K562 (cell line): ENCODE results near the gene TMEM95. TPM values are rescaled to one million over a fixed set of nuclear protein-coding genes. Genes with fewer than 3 reads are reported as not detected.
A peak's percentile ranks its signal among the peaks of the same experiment; 100 is the strongest.

Experiments used
- CBFA2T2 ChIP-seq: fragments of 450-650 bp; conservative IDR thresholded peaks from 2 replicates; pipeline ENCODE4 v1.6.1; 2017; ENCODE audit warnings: mild to moderate bottlenecking
- CBX2 ChIP-seq: fragments of 200-600 bp; sonication (generic); IDR thresholded peaks from one replicate; pipeline ENCODE4 v1.6.1; 2012; ENCODE audit warnings: mild to moderate bottlenecking, low read length, inconsistent platforms; ENCODE audit not compliant: insufficient read depth, poor library complexity, severe bottlenecking
- CSDE1 ChIP-seq, 2 experiments: fragments of 450-650 bp; IDR thresholded peaks; 2 replicates each; pipeline ENCODE4 v1.6.1; 2016; ENCODE audit warnings: mild to moderate bottlenecking in 1 of 2
- ETV6 ChIP-seq, 3 experiments: fragments of 150-350 bp in 1 of 3; sonication (generic) in 1 of 3; formaldehyde crosslinking in 1 of 3; IDR thresholded peaks; 2 replicates each; pipeline versions ENCODE4 v1.6.1 to v1.8.0; 2014 to 2022; ENCODE audit warnings: borderline replicate concordance in 2 of 3, low read depth in 2 of 3, antibody characterized with exemption in 1 of 3, low read length in 1 of 3, mild to moderate bottlenecking in 1 of 3, missing genetic modification reagents in 1 of 3
- FOXK2 ChIP-seq, 2 experiments: fragments of 450-650 bp; IDR thresholded peaks in 1 of 2; conservative IDR thresholded peaks in 1 of 2; 2 replicates each; pipeline ENCODE4 v1.6.1; 2016; ENCODE audit warnings: low read depth in 2 of 2, mild to moderate bottlenecking in 1 of 2
- HDAC8 ChIP-seq: fragments of 450-650 bp; IDR thresholded peaks from 2 replicates; pipeline ENCODE4 v1.6.1; 2016; ENCODE audit warnings: mild to moderate bottlenecking, missing genetic modification characterization, moderate library complexity, missing compliant biosample characterization
- HOMEZ ChIP-seq: fragments of 250-450 bp; sonication (Bioruptor Pico); IDR thresholded peaks from 2 replicates; pipeline ENCODE4 v1.4.0; 2020; ENCODE audit warnings: mild to moderate bottlenecking, moderate library complexity
- JUND ChIP-seq, 2 experiments: IDR thresholded peaks; 2 replicates in 1 of 2; 3 replicates in 1 of 2; pipeline ENCODE4 v1.6.1; 2011; ENCODE audit warnings: borderline replicate concordance in 2 of 2, low read depth in 2 of 2, low read length in 2 of 2, improper control_type of control experiment in 1 of 2, missing biosample characterization in 1 of 2, missing genetic modification characterization in 1 of 2, missing genetic modification reagents in 1 of 2
- NR2F6 ChIP-seq: fragments of 450-650 bp; formaldehyde crosslinking; IDR thresholded peaks from 2 replicates; pipeline ENCODE4 v1.4.0; 2020; ENCODE audit warnings: mild to moderate bottlenecking
- RBBP5 ChIP-seq: fragments of 200-600 bp; sonication (generic); IDR thresholded peaks from 2 replicates; pipeline ENCODE4 v1.6.1; 2012; ENCODE audit warnings: borderline replicate concordance, mild to moderate bottlenecking, low read length, control low read depth, inconsistent platforms; ENCODE audit not compliant: insufficient read depth, poor library complexity, severe bottlenecking
- SMARCE1 ChIP-seq: fragments of 450-650 bp; IDR thresholded peaks from 2 replicates; pipeline ENCODE4 v1.7.1; 2016; ENCODE audit warnings: mild to moderate bottlenecking
- TFAP4 ChIP-seq: sonication (generic); formaldehyde crosslinking; IDR thresholded peaks from 2 replicates; pipeline ENCODE4 v1.8.0; 2022; ENCODE audit warnings: missing genetic modification reagents, mild to moderate bottlenecking, moderate library complexity, borderline replicate concordance
- TOE1 ChIP-seq, 2 experiments: fragments of 450-650 bp in 1 of 2; sonication (generic) in 1 of 2; formaldehyde crosslinking in 1 of 2; IDR thresholded peaks; 2 replicates each; pipeline versions ENCODE4 v1.7.1 to v1.8.0; 2016 to 2022; ENCODE audit warnings: borderline replicate concordance in 2 of 2, mild to moderate bottlenecking in 2 of 2, antibody characterized with exemption in 1 of 2, inconsistent platforms in 1 of 2, low read depth in 1 of 2, missing genetic modification reagents in 1 of 2, moderate library complexity in 1 of 2
- U2AF2 ChIP-seq: fragments of 200-400 bp; formaldehyde crosslinking; optimal IDR thresholded peaks from 2 replicates; pipeline ENCODE3; 2017; ENCODE audit warnings: low read depth, mild to moderate bottlenecking, low read length
- ZBTB12 ChIP-seq: fragments of 250-450 bp; sonication (Bioruptor Pico); IDR thresholded peaks from 2 replicates; pipeline ENCODE4 v1.4.0; 2020
- ZBTB33 ChIP-seq: sonication (generic); formaldehyde crosslinking; IDR thresholded peaks from 2 replicates; pipeline ENCODE4 v1.8.1; 2023; ENCODE audit warnings: mild to moderate bottlenecking, missing genetic modification reagents
- ZNF282 ChIP-seq: sonication (generic); formaldehyde crosslinking; IDR thresholded peaks from 2 replicates; pipeline ENCODE4 v1.8.1; 2023; ENCODE audit warnings: missing genetic modification reagents
- ZNF347 ChIP-seq: fragments of 450-650 bp; formaldehyde crosslinking; IDR thresholded peaks from 2 replicates; pipeline ENCODE4 v1.4.0; 2020; ENCODE audit warnings: low read depth, mild to moderate bottlenecking, moderate library complexity
- ZNF384 ChIP-seq: IDR thresholded peaks from 2 replicates; pipeline ENCODE4 v1.6.1; 2012; ENCODE audit warnings: low read depth, low read length, improper control_type of control experiment
- ZZZ3 ChIP-seq: fragments of 450-650 bp; IDR thresholded peaks from 2 replicates; pipeline ENCODE4 v1.6.1; 2016; ENCODE audit warnings: antibody characterized with exemption, mild to moderate bottlenecking, moderate library complexity
- polyA plus RNA-seq, 8 experiments: library from polyadenylated mRNA; depleted of rRNA in 4 of 8; stranded (reverse) in 5 of 8; unstranded in 3 of 8; fragments of >200 nt; fragmentation: Nextera tagmentation in 2 of 8; fragmentation: Illumina TruSeq in 1 of 8; extraction: Ambion mirVana in 2 of 8; extraction: Trizol in 1 of 8; gene quantifications; 2 replicates each; pipeline versions ENCODE4 v1.2.1 to v1.2.3, GENCODE V29; 2011 to 2014; ENCODE audit warnings: inconsistent platforms in 1 of 8, missing spikeins in 1 of 8
- total RNA-seq, 7 experiments: library from RNA; depleted of rRNA in 6 of 7; stranded (reverse); fragments of >200 nt in 6 of 7; fragmentation: Illumina TruSeq in 2 of 7; extraction: Trizol in 2 of 7; gene quantifications; 2 replicates each; pipeline versions ENCODE4 v1.2.1 to v1.2.3, GENCODE V29; 2011 to 2021; ENCODE audit warnings: low replicate concordance in 1 of 7

Gene TMEM95
- total and polyA plus RNA-seq, 9 of the 15 experiments (the other 6 are each of a cell fraction or from before 2014, with no cell fraction given): not detected

GRCh38 chr17:7394452-7395191 lies 39.7 kb downstream of the TMEM95 start, which contains the start of gene PLSCR3 (continued):
- TF ChIP-seq ZNF347 (CRISPR knock-in tag): no peak
- TF ChIP-seq U2AF2: no peak
- TF ChIP-seq ZNF384: no peak
- TF ChIP-seq CSDE1 (IDR thresholded peaks at IDR 0.05): no peak
- TF ChIP-seq ZBTB33 (CRISPR knock-in tag): no peak
- TF ChIP-seq HDAC8 (tag): 0 out of 2 replicates have a peak, but pooled peaks have one; percentile 51
- no peak for TF ChIP-seq FOXK2 (conservative IDR thresholded peaks at IDR 0.05 in 1 of 2, IDR thresholded peaks at IDR 0.05 in 1 of 2; ENCODE audit: low read depth in 2 of 2)
- TF ChIP-seq CBX2: no peak
- TF ChIP-seq TFAP4 (CRISPR knock-in tag): peak; percentile 61; the same call in 1 of the 2 replicates
- TF ChIP-seq HOMEZ (CRISPR knock-in tag): no peak
- TF ChIP-seq ZNF282 (CRISPR knock-in tag): no peak
- TF ChIP-seq ETV6 (IDR thresholded peaks at IDR 0.05; ENCODE audit: borderline replicate concordance in 1 of 2, low read depth in 2 of 2, low read length in 1 of 2): no peak
- no peak for TF ChIP-seq ETV6 (CRISPR knock-in tag; IDR thresholded peaks at IDR 0.05; ENCODE audit: borderline replicate concordance)
- TF ChIP-seq RBBP5: peak; percentile 30
- no peak for TF ChIP-seq ZZZ3
- TF ChIP-seq TOE1 (IDR thresholded peaks at IDR 0.05; ENCODE audit: borderline replicate concordance): no peak
- TF ChIP-seq TOE1 (CRISPR knock-in tag; IDR thresholded peaks at IDR 0.05; ENCODE audit: borderline replicate concordance, low read depth): no peak
- TF ChIP-seq ZBTB12 (CRISPR knock-in tag): no peak
- TF ChIP-seq NR2F6 (CRISPR knock-in tag): no peak
- TF ChIP-seq SMARCE1: no peak
- TF ChIP-seq JUND (IDR thresholded peaks at IDR 0.05; ENCODE audit: borderline replicate concordance, low read depth, low read length): no peak
- no peak for TF ChIP-seq JUND (tag; IDR thresholded peaks at IDR 0.05; ENCODE audit: borderline replicate concordance, low read depth, low read length)
- TF ChIP-seq CBFA2T2: no peak
